Ishikawa (cell line): Measurements from ENCODE around the gene ERAL1.

Experiments used
- CEBPB ChIP-seq: IDR thresholded peaks from 2 replicates; pipeline ENCODE4 v1.6.1; 2012
- CREB1 ChIP-seq: IDR thresholded peaks from 2 replicates; pipeline ENCODE4 v1.6.1; 2012; ENCODE audit warnings: low read depth
- EGR1 ChIP-seq: IDR thresholded peaks from 2 replicates; pipeline ENCODE4 v1.6.1; 2012
- EP300 ChIP-seq: IDR thresholded peaks from 2 replicates; pipeline ENCODE4 v1.6.1; 2012; ENCODE audit warnings: borderline replicate concordance
- FOXM1 ChIP-seq: IDR thresholded peaks from 2 replicates; pipeline ENCODE4 v1.6.1; 2012; ENCODE audit warnings: low read depth, borderline replicate concordance
- NFIC ChIP-seq: IDR thresholded peaks from 2 replicates; pipeline ENCODE4 v1.6.1; 2012
- RAD21 ChIP-seq: IDR thresholded peaks from 2 replicates; pipeline ENCODE4 v1.6.1; 2012; ENCODE audit warnings: low read depth
- TAF1 ChIP-seq: IDR thresholded peaks from 2 replicates; pipeline ENCODE4 v1.6.1; 2012; ENCODE audit warnings: low read depth, mild to moderate bottlenecking
- TCF12 ChIP-seq: IDR thresholded peaks from 2 replicates; pipeline ENCODE4 v1.6.1; 2012; ENCODE audit warnings: low read depth
- TEAD4 ChIP-seq: IDR thresholded peaks from 2 replicates; pipeline ENCODE4 v1.6.1; 2012
- YY1 ChIP-seq: IDR thresholded peaks from 2 replicates; pipeline ENCODE4 v1.6.1; 2012; ENCODE audit warnings: low read depth
- ZBTB7A ChIP-seq: IDR thresholded peaks from 2 replicates; pipeline ENCODE4 v1.6.1; 2012; ENCODE audit warnings: low read depth
- TF ChIP-seq, protein P1 (sequence below): IDR thresholded peaks from 2 replicates; pipeline ENCODE4 v1.6.1; 2012
- TF ChIP-seq, protein P2 (sequence below): IDR thresholded peaks from 2 replicates; pipeline ENCODE4 v1.6.1; 2012; ENCODE audit warnings: low read depth, mild to moderate bottlenecking
- TF ChIP-seq, protein P3 (sequence below): IDR thresholded peaks from 2 replicates; pipeline ENCODE4 v1.6.1; 2012

ERAL1 gene

DNA sequence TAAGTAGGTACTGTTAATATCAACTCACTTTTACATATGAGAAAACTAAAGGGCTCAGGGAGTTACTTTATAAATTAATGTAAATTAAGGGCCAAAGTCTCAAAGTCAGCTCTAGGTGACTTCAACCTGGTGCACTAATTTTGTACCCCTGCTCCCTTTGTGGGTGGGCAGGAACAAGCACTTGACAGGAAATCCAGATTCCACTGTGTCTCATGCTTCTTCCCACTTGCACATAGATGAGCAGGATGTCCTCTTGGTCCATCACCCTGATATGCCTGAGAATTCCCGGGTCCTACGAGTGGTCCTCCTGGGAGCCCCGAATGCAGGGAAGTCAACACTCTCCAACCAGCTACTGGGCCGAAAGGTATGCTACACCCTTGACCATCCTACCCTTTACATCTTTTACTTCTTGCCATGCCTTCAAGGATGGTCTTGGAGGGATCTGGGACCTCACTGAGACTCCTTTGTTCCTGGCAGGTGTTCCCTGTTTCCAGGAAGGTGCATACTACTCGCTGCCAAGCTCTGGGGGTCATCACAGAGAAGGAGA, 1.3 kb downstream of the ERAL1 start:
- TF ChIP-seq YY1: no peak

DNA sequence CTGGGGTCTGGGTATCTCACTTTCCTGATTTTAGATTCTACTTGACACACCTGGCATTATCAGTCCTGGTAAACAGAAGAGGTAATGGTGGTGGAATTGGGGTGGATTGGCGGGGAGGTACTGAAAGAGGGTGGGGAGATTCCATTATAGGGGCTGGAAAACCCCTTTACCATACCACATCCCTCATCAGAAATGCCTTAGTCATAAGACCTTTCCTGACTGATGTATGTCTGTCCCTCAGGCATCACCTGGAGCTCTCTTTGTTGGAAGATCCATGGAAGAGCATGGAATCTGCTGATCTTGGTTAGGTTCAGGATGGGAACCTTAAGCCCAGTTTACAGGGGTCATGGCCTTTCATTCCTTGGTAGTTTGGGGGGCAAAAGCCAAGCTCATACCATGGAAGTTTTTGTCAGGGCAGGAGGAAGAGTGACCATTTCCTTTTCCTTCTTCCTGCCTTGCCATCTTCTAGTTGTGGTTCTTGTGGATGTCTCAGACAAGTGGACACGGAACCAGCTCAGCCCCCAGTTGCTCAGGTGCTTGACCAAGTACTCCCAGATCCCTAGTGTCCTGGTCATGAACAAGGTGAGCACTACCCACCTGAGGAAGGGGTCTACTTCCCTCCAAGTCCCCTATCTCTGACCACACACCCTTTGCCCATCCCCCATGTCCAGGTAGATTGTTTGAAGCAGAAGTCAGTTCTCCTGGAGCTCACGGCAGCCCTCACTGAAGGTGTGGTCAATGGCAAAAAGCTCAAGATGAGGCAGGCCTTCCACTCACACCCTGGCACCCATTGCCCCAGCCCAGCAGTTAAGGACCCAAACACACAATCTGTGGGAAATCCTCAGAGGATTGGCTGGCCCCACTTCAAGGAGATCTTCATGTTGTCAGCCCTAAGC, 3.3 kb downstream of the ERAL1 start:
- TF ChIP-seq CREB1 (no peak), NFIC (no peak), FOXM1 (no peak), TEAD4 (no peak), RAD21 (no peak), ZBTB7A (no peak), YY1 (no peak), EGR1 (no peak), EP300 (no peak), TCF12 (no peak), CEBPB (no peak), TAF1 (no peak)
- TF ChIP-seq, protein P1, sequence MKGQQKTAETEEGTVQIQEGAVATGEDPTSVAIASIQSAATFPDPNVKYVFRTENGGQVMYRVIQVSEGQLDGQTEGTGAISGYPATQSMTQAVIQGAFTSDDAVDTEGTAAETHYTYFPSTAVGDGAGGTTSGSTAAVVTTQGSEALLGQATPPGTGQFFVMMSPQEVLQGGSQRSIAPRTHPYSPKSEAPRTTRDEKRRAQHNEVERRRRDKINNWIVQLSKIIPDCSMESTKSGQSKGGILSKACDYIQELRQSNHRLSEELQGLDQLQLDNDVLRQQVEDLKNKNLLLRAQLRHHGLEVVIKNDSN: no peak
- TF ChIP-seq, protein P2, sequence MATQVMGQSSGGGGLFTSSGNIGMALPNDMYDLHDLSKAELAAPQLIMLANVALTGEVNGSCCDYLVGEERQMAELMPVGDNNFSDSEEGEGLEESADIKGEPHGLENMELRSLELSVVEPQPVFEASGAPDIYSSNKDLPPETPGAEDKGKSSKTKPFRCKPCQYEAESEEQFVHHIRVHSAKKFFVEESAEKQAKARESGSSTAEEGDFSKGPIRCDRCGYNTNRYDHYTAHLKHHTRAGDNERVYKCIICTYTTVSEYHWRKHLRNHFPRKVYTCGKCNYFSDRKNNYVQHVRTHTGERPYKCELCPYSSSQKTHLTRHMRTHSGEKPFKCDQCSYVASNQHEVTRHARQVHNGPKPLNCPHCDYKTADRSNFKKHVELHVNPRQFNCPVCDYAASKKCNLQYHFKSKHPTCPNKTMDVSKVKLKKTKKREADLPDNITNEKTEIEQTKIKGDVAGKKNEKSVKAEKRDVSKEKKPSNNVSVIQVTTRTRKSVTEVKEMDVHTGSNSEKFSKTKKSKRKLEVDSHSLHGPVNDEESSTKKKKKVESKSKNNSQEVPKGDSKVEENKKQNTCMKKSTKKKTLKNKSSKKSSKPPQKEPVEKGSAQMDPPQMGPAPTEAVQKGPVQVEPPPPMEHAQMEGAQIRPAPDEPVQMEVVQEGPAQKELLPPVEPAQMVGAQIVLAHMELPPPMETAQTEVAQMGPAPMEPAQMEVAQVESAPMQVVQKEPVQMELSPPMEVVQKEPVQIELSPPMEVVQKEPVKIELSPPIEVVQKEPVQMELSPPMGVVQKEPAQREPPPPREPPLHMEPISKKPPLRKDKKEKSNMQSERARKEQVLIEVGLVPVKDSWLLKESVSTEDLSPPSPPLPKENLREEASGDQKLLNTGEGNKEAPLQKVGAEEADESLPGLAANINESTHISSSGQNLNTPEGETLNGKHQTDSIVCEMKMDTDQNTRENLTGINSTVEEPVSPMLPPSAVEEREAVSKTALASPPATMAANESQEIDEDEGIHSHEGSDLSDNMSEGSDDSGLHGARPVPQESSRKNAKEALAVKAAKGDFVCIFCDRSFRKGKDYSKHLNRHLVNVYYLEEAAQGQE: no peak
- TF ChIP-seq, protein P3, sequence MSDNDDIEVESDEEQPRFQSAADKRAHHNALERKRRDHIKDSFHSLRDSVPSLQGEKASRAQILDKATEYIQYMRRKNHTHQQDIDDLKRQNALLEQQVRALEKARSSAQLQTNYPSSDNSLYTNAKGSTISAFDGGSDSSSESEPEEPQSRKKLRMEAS: no peak

DNA sequence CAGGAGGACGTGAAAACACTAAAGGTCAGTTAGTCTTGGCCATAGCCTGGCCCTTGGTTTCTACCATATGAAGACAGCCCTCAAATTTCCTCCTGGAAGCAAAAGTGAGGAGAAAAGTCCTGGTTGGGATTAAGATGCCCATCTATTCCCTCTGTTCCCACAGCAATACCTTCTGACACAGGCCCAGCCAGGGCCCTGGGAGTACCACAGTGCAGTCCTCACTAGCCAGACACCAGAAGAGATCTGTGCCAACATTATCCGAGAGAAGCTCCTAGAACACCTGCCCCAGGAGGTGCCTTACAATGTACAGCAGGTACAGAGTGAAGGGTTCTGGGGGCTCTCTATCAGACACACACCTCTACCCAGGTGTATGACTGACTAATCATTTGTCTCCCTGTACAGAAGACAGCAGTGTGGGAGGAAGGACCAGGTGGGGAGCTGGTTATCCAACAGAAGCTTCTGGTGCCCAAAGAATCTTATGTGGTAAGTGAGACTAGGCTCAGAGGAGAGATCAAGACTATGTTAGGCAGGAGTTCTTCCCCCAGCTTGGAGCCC, 4.1 kb downstream of the ERAL1 start:
- TF ChIP-seq, protein P3: no peak
- TF ChIP-seq YY1: no peak
- no peak for TF ChIP-seq CREB1
- TF ChIP-seq, protein P1: no peak
- no peak for TF ChIP-seq RAD21
- TF ChIP-seq CEBPB: no peak
- TF ChIP-seq ZBTB7A: no peak
- TF ChIP-seq TAF1: no peak
- TF ChIP-seq TCF12: no peak
- TF ChIP-seq NFIC: no peak
- TF ChIP-seq EP300: no peak
- TF ChIP-seq, protein P2: no peak
- TF ChIP-seq EGR1: no peak

DNA sequence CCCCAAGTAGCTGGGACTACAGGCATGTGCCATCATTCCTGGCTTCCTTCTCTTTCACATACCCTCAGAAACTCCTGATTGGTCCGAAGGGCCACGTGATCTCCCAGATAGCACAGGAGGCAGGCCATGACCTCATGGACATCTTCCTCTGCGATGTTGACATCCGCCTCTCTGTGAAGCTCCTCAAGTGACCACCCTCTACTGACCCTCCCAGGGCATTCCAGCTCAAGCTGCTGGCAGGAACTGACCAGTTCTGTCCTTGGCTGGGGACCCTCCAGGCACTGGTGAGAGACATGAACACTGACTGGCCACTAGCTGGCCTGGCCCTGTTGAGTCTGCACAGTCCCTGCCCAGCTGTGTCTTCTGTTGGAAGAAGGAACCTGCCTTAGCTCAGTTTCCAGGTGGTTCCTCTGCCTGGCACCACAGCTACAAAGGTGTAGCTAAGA, 5.6 kb downstream of the ERAL1 start:
- TF ChIP-seq CEBPB: no peak
- no peak for TF ChIP-seq FOXM1
- TF ChIP-seq EGR1: no peak
- TF ChIP-seq, protein P1: no peak
- TF ChIP-seq, protein P2: no peak
- no peak for TF ChIP-seq RAD21
- TF ChIP-seq CREB1: no peak
- TF ChIP-seq TAF1: no peak
- TF ChIP-seq ZBTB7A: no peak
- TF ChIP-seq YY1: no peak
- TF ChIP-seq NFIC: no peak
- TF ChIP-seq TEAD4: no peak
- TF ChIP-seq, protein P3: no peak
